Mesodermal cell (in vitro differentiated cells): Measurements from ENCODE around the gene SCNN1G.

Experiments used
- H3K27ac ChIP-seq: 2 replicates; pipeline ENCODE4 v1.7.0; 2013; ENCODE audit warnings: mild to moderate bottlenecking, low read depth, low read length, moderate library complexity; ENCODE audit not compliant: severe bottlenecking
- H3K36me3 ChIP-seq: 2 replicates; pipeline ENCODE4 v1.7.1; 2013; ENCODE audit warnings: mild to moderate bottlenecking, low read length, moderate library complexity; ENCODE audit not compliant: control insufficient read depth, insufficient read depth
- H3K4me1 ChIP-seq: one replicate; pipeline ENCODE4 v1.7.1; 2013; ENCODE audit warnings: mild to moderate bottlenecking, low read length; ENCODE audit not compliant: insufficient read depth, control insufficient read depth, poor library complexity, severe bottlenecking
- H3K4me3 ChIP-seq: 2 replicates; pipeline ENCODE4 v1.7.0; 2013; ENCODE audit warnings: low read length, control low read depth, mild to moderate bottlenecking; ENCODE audit not compliant: insufficient read depth, poor library complexity, severe bottlenecking; ENCODE audit errors: extremely low read depth
- H3K9me3 ChIP-seq: 2 replicates; pipeline ENCODE4 v1.7.1; 2013; ENCODE audit warnings: mild to moderate bottlenecking, low read length, moderate library complexity; ENCODE audit not compliant: control insufficient read depth
- WGBS, 2 experiments: methylation state at CpG; one replicate each; pipeline ENCODE4 v1.1.5; 2013; ENCODE audit warnings: missing lambda C conversion rate in 2 of 2; ENCODE audit not compliant: insufficient coverage in 2 of 2; 5-methylcytosine and 5-hydroxymethylcytosine counted together

SCNN1G gene

GRCh38 chr16:23202166-23202565 lies 19.6 kb downstream of the SCNN1G start:
- Histone ChIP-seq H3K4me3 (no peak overlapping the region), H3K4me1 (no peaks in the 10 kb centered on the region)
- WGBS, 2 experiments, result 71% methylated on average over 1 of the region's 1 CpG; no CpG with 5 or more reads in 1 of the 2 experiments

GRCh38 chr16:23206986-23207385 lies 24.4 kb downstream of the SCNN1G start:
- H3K27ac ChIP-seq, result no peak overlapping the region
- no peaks in the 10 kb centered on the region for H3K36me3 ChIP-seq
- H3K9me3 ChIP-seq, result no peaks in the 10 kb centered on the region
- WGBS, 2 experiments, result 76 to 94% methylated on average over 6 of the region's 7 CpGs
- H3K4me3 ChIP-seq, result no peak overlapping the region
- no peaks in the 10 kb centered on the region for H3K4me1 ChIP-seq

More at GRCh38 chr16:23202166-23202565, 19.6 kb downstream of the SCNN1G start:
- Histone ChIP-seq H3K9me3 (no peaks in the 10 kb centered on the region), H3K36me3 (no peaks in the 10 kb centered on the region), H3K27ac (no peak overlapping the region)

DNA sequence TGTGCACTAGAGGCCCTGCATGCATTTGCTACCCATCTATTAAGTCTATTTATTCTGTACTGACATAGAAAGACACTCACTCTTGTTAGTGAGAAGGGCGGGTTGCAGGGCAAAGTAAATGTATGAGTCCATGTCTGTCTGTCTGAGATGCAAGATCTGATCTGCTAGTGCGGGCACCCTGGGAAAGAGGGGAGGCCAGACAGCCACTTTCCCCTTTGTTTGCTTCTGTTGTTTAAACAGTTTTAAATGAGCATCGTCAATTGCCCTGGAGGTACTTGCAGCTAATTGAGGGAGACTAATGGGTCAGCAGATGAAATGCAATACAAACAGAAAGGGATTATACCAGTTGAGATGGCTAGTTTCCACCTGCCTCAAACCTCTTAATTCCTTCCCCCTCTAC lies 24.9 kb downstream of the SCNN1G start:
- Histone ChIP-seq H3K36me3 (no peaks in the 10 kb centered on the region), H3K9me3 (no peaks in the 10 kb centered on the region), H3K27ac (no peak overlapping the region), H3K4me1 (no peaks in the 10 kb centered on the region), H3K4me3 (no peak overlapping the region)
- 68% methylated on average over 3 of the region's 3 CpGs; no CpG with 5 or more reads in 1 of the 2 experiments for WGBS, 2 experiments

- no peak overlapping the region for H3K27ac ChIP-seq
- H3K36me3 ChIP-seq, result no peaks in the 10 kb centered on the region
- H3K4me1 ChIP-seq, result no peaks in the 10 kb centered on the region
- 90% methylated on average over 7 to 8 of the region's 9 CpGs for WGBS, 2 experiments
- no peaks in the 10 kb centered on the region for H3K9me3 ChIP-seq
- H3K4me3 ChIP-seq, result no peak overlapping the region
These were observed 27.1 kb downstream of the SCNN1G start for GRCh38 chr16:23209606-23210005.

DNA sequence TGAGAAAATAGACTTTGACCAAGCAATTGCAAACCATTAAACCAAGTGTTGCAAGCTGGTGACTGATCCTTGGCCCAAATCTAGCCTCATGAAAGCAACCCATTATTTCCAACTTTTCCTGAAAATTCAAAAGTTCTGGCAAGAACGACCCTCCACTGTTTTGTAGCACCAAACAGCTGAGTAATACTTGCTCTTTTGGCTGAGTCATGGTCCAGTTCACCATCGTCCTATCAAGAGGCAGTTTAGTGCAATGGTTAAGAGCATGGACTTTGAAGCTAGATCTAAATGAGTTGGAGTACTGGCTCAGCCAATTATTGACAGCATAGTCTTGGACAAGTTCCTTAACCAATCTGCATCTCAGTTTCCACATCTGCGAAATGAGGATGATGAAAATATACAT lies 31.3 kb downstream of the SCNN1G start:
- Histone ChIP-seq H3K27ac (no peak overlapping the region), H3K36me3 (no peaks in the 10 kb centered on the region), H3K4me1 (no peaks in the 10 kb centered on the region), H3K9me3 (no peaks in the 10 kb centered on the region), H3K4me3 (no peak overlapping the region)
- WGBS, 2 experiments, result 60 to 88% methylated on average over 1 to 2 of the region's 3 CpGs

GRCh38 chr16:23214796-23215195 lies 32.3 kb downstream of the SCNN1G start:
- H3K27ac ChIP-seq, result no peak overlapping the region
- no peak overlapping the region for H3K4me3 ChIP-seq
- H3K36me3 ChIP-seq, result no peaks in the 10 kb centered on the region
- WGBS, 2 experiments, result 84 to 100% methylated on average over 3 to 6 of the region's 7 CpGs
- H3K4me1 ChIP-seq, result no peaks in the 10 kb centered on the region
- no peaks in the 10 kb centered on the region for H3K9me3 ChIP-seq

DNA sequence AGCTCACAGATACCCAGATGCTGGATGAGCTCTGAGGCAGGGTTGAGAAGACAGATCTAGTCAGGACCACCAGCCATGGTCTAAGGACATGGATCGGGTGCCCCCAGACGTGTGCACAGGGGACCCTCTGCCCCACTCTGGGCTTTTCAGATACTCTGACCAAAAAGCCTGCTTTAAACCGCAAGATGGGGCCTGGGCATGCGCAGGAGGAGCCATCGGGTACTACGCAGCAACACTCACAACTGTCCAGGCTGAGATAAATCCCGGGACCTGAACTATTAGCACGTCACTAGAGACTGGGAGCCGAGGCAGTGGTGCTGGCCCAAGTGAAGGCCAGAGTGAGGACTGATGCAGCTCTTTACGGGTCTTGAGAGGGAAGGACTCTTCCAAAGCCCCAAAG lies 32.9 kb downstream of the SCNN1G start:
- Histone ChIP-seq H3K4me3 (no peak overlapping the region), H3K27ac (no peak overlapping the region), H3K4me1 (no peaks in the 10 kb centered on the region), H3K36me3 (no peaks in the 10 kb centered on the region), H3K9me3 (no peaks in the 10 kb centered on the region)
- WGBS, 2 experiments, result 88 to 89% methylated on average over 10 of the region's 10 CpGs

- no peak overlapping the region for H3K27ac ChIP-seq
- no peaks in the 10 kb centered on the region for H3K36me3 ChIP-seq
- H3K9me3 ChIP-seq, result no peaks in the 10 kb centered on the region
- WGBS, 2 experiments, result 60 to 67% methylated on average over 1 to 2 of the region's 4 CpGs
- no peak overlapping the region for H3K4me3 ChIP-seq
- no peaks in the 10 kb centered on the region for H3K4me1 ChIP-seq
These were observed 34.2 kb downstream of the SCNN1G start for GRCh38 chr16:23216658-23217246.

- Histone ChIP-seq H3K4me1 (no peaks in the 10 kb centered on the region), H3K36me3 (no peaks in the 10 kb centered on the region), H3K27ac (no peak overlapping the region), H3K4me3 (no peak overlapping the region), H3K9me3 (no peaks in the 10 kb centered on the region)
- WGBS, 2 experiments, result 81 to 87% methylated on average over 4 to 5 of the region's 8 CpGs
These were observed 35.1 kb downstream of the SCNN1G start for GRCh38 chr16:23217646-23218045.

DNA sequence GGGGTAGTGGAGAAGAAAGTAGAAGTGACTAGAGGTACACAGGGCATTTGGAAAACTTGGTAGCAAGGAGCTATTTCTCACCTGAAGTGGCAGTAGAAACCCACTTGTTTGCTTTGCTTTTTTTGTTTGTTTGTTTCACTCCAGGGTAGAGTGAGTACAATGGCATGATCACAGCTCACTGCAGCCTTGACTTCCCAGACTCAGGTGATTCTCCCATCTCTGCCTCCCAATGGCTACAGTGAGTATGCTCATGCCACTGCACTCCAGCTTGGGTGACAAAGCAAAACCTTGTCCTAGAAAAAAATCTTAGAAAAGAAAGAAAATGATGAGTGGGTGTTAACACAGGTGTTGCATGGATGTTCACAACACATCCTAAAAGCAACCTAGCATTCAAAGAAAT lies 40.4 kb downstream of the SCNN1G start:
- no peaks in the 10 kb centered on the region for H3K4me1 ChIP-seq
- no peak overlapping the region for H3K4me3 ChIP-seq
- H3K36me3 ChIP-seq, result no peaks in the 10 kb centered on the region

DNA sequence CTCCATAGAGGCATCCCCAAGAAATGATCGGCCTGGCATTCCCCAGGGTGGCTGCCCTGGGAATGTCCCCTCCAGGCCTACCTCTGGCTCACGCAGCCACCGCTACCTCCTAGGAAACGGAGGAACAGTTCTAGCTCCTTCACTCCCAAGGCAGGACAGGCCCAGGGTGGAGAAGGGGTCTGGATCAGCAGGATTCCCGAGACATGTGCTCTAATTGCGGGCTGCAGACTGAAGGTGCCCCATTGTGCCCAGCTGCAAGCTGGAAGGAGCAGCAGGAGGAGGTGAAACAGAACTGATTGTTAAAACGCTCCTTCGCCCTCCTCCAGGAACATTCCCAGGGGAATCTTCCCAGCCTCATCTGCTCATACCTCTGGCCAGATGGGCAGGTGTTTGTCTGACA lies 40.8 kb downstream of the SCNN1G start:
- Histone ChIP-seq H3K4me3 (no peak overlapping the region), H3K36me3 (no peaks in the 10 kb centered on the region), H3K27ac (no peak overlapping the region), H3K9me3 (no peaks in the 10 kb centered on the region), H3K4me1 (no peaks in the 10 kb centered on the region)
- WGBS, 2 experiments, result 78 to 94% methylated on average over 3 to 7 of the region's 8 CpGs

More for the DNA sequence above, 40.4 kb downstream of the SCNN1G start:
- no peak overlapping the region for H3K27ac ChIP-seq
- no peaks in the 10 kb centered on the region for H3K9me3 ChIP-seq
